ENCODE results near the gene CEP128.

GRCh38 chr14:80494769-80495168 lies 446.8 kb downstream of the CEP128 start:
- no peak for TF ChIP-seq CTCF (IDR thresholded peaks at IDR 0.05; ENCODE audit: low read depth, low read length)
- TF ChIP-seq EZH2phosphoT487 (IDR thresholded peaks at IDR 0.05; ENCODE audit: low read depth), result no peak
